CMK (cell line): Measurements from ENCODE around the gene COMMD7.
"Not testable (repeated sequence)": the region's sequence is repeated elsewhere in the genome, so short reads cannot be mapped to it uniquely, and the experiment has no call there.

Experiments
- DNase-seq: peaks from one replicate; pipeline ENCODE4 v3.0.0-alpha.2; 2010; ENCODE audit warnings: low read depth

Gene COMMD7

GRCh38 chr20:32765230-32765875, 22.1 kb upstream of the COMMD7 start:
- not testable (repeated sequence) for DNase-seq

- DNase-seq, result peak; percentile 71
These were observed 21.0 kb upstream of the COMMD7 start for GRCh38 chr20:32764005-32764960.

- no peak for DNase-seq
These were observed 20.1 kb upstream of the COMMD7 start for GRCh38 chr20:32763202-32764004.

- no peak for DNase-seq
These were observed 19.5 kb upstream of the COMMD7 start for GRCh38 chr20:32762754-32763201.

- peak; percentile 78 for DNase-seq
These were observed 18.8 kb upstream of the COMMD7 start, which contains the start of gene DNMT3B for GRCh38 chr20:32761831-32762753. Gene DNMT3B (plus strand): TSS chr20:32762385. CDS start chr20:32780324, 17,939 bp downstream.

GRCh38 chr20:32761417-32761830, 18.2 kb upstream of the COMMD7 start:
- DNase-seq, result no peak

- DNase-seq, result no peak
These were observed 12.9 kb upstream of the COMMD7 start for GRCh38 chr20:32756156-32756555.

GRCh38 chr20:32753731-32754130, 10.5 kb upstream of the COMMD7 start:
- no peak for DNase-seq

GRCh38 chr20:32752458-32753250, 9.4 kb upstream of the COMMD7 start:
- DNase-seq, result no peak

GRCh38 chr20:32751702-32752457, 8.6 kb upstream of the COMMD7 start:
- no peak for DNase-seq

GRCh38 chr20:32751293-32751692, 8.0 kb upstream of the COMMD7 start:
- DNase-seq, result no peak

GRCh38 chr20:32749914-32750637, 6.8 kb upstream of the COMMD7 start:
- no peak for DNase-seq

- DNase-seq, result no peak
These were observed 688 bp downstream of the COMMD7 start for GRCh38 chr20:32742322-32743236.

- DNase-seq, result no peak
These were observed 2.1 kb downstream of the COMMD7 start for GRCh38 chr20:32741151-32741550.

GRCh38 chr20:32737371-32738223, 5.7 kb downstream of the COMMD7 start:
- DNase-seq, result no peak

- no peak for DNase-seq
These were observed 11.4 kb downstream of the COMMD7 start for GRCh38 chr20:32731882-32732266.

GRCh38 chr20:32729334-32729733, 13.9 kb downstream of the COMMD7 start:
- not testable (repeated sequence) for DNase-seq
